Measurements from ENCODE around the gene PHACTR3. TPM values are rescaled to one million over a fixed set of nuclear protein-coding genes. Genes with fewer than 3 reads are reported as not detected.

PHACTR3 gene
- total and polyA plus RNA-seq, 2 donors (not counting 1 experiment from before 2014, with no cell fraction given), result not detected

- H3K27me3 ChIP-seq (ENCODE audit: control insufficient read depth, insufficient read depth, low read length), result no peaks in the 10 kb centered on the region
- no peak overlapping the region for H3K4me2 ChIP-seq (ENCODE audit: extremely low read depth, insufficient read depth, low read length)
- H4K20me1 ChIP-seq (ENCODE audit: control insufficient read depth, extremely low read depth, insufficient read depth, low read length), result no peaks in the 10 kb centered on the region
- H2AFZ ChIP-seq (ENCODE audit: low read length), result no peak overlapping the region
- no peaks in the 10 kb centered on the region for H3K9me3 ChIP-seq (ENCODE audit: control insufficient read depth, insufficient read depth, low read depth, low read length)
- H3K4me3 ChIP-seq (replicated peaks in 1 of 4; ENCODE audit: control extremely low read depth in 1 of 4, insufficient read depth in 1 of 4, low read depth in 3 of 4, low read length in 4 of 4), result no peak overlapping the region
- no peak overlapping the region for H3K27ac ChIP-seq (ENCODE audit: insufficient read depth, low read length)
- no peaks in the 10 kb centered on the region for H3K4me1 ChIP-seq (ENCODE audit: control insufficient read depth, extremely low read depth, insufficient read depth, low read length)
- H3K79me2 ChIP-seq (ENCODE audit: control insufficient read depth, insufficient read depth, low read length), result no peaks in the 10 kb centered on the region
- no peaks in the 10 kb centered on the region for H3K36me3 ChIP-seq (ENCODE audit: control insufficient read depth, insufficient read depth, low read length)
- DNase-seq (ENCODE audit: low read depth in 2 of 2), result no peak
- no peak overlapping the region for H3K9ac ChIP-seq (ENCODE audit: insufficient read depth, low read length)
- TF ChIP-seq CTCF (conservative IDR thresholded peaks at IDR 0.05 in 1 of 2, IDR thresholded peaks at IDR 0.05 in 1 of 2; ENCODE audit: low read depth in 1 of 2, low read length in 2 of 2), result no peak
- TF ChIP-seq EZH2 (IDR thresholded peaks at IDR 0.05; ENCODE audit: low read length, missing control alignments), result no peak
These were observed 260.4 kb downstream of the PHACTR3 start for GRCh38 chr20:59864726-59865125.

- no peak overlapping the region for H2AFZ ChIP-seq (ENCODE audit: low read length)
- TF ChIP-seq CTCF (conservative IDR thresholded peaks at IDR 0.05 in 1 of 2, IDR thresholded peaks at IDR 0.05 in 1 of 2; ENCODE audit: low read depth in 1 of 2, low read length in 2 of 2) (no peak), EZH2 (IDR thresholded peaks at IDR 0.05; ENCODE audit: low read length, missing control alignments) (no peak)
- no peaks in the 10 kb centered on the region for H3K36me3 ChIP-seq (ENCODE audit: control insufficient read depth, insufficient read depth, low read length)
- no peaks in the 10 kb centered on the region for H4K20me1 ChIP-seq (ENCODE audit: control insufficient read depth, extremely low read depth, insufficient read depth, low read length)
- H3K4me3 ChIP-seq (replicated peaks in 1 of 4; ENCODE audit: control extremely low read depth in 1 of 4, insufficient read depth in 1 of 4, low read depth in 3 of 4, low read length in 4 of 4), result no peak overlapping the region
- H3K9ac ChIP-seq (ENCODE audit: insufficient read depth, low read length), result no peak overlapping the region
- H3K4me1 ChIP-seq (ENCODE audit: control insufficient read depth, extremely low read depth, insufficient read depth, low read length), result no peaks in the 10 kb centered on the region
- H3K79me2 ChIP-seq (ENCODE audit: control insufficient read depth, insufficient read depth, low read length), result no peaks in the 10 kb centered on the region
- no peak for DNase-seq (ENCODE audit: low read depth in 2 of 2)
- H3K9me3 ChIP-seq (ENCODE audit: control insufficient read depth, insufficient read depth, low read depth, low read length), result no peaks in the 10 kb centered on the region
- H3K27ac ChIP-seq (ENCODE audit: insufficient read depth, low read length), result no peak overlapping the region
- H3K4me2 ChIP-seq (ENCODE audit: extremely low read depth, insufficient read depth, low read length), result no peak overlapping the region
- H3K27me3 ChIP-seq (ENCODE audit: control insufficient read depth, insufficient read depth, low read length), result no peaks in the 10 kb centered on the region
These were observed 262.0 kb downstream of the PHACTR3 start for GRCh38 chr20:59866338-59866737.

DNA sequence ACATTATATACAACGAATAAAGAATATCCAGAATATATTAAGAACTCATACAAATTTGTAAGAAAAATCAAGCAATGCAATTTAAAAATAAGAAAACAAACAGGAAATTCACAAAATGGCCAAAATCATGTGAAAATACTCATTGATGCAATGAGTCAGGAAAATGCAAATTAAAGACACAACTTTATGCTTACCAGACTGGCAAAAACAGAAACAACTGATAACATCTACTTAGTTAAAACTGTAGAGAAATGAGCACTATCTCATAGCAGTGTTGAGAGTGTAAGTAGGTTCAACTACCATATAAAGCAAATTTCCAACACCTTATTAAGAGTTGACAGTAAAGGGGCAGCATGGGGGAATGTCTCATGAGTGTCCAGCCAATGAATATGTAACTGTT is 266.8 kb downstream of the PHACTR3 start:
- Histone ChIP-seq H3K4me3 (replicated peaks in 1 of 4; ENCODE audit: control extremely low read depth in 1 of 4, insufficient read depth in 1 of 4, low read depth in 3 of 4, low read length in 4 of 4) (no peak overlapping the region), H3K4me2 (ENCODE audit: extremely low read depth, insufficient read depth, low read length) (no peak overlapping the region), H3K27me3 (ENCODE audit: control insufficient read depth, insufficient read depth, low read length) (no peaks in the 10 kb centered on the region), H3K79me2 (ENCODE audit: control insufficient read depth, insufficient read depth, low read length) (no peaks in the 10 kb centered on the region), H4K20me1 (ENCODE audit: control insufficient read depth, extremely low read depth, insufficient read depth, low read length) (no peaks in the 10 kb centered on the region), H3K9ac (ENCODE audit: insufficient read depth, low read length) (no peak overlapping the region), H3K36me3 (ENCODE audit: control insufficient read depth, insufficient read depth, low read length) (no peaks in the 10 kb centered on the region), H3K9me3 (ENCODE audit: control insufficient read depth, insufficient read depth, low read depth, low read length) (no peaks in the 10 kb centered on the region), H2AFZ (ENCODE audit: low read length) (no peak overlapping the region), H3K27ac (ENCODE audit: insufficient read depth, low read length) (no peak overlapping the region), H3K4me1 (ENCODE audit: control insufficient read depth, extremely low read depth, insufficient read depth, low read length) (no peaks in the 10 kb centered on the region)
- TF ChIP-seq CTCF (conservative IDR thresholded peaks at IDR 0.05 in 1 of 2, IDR thresholded peaks at IDR 0.05 in 1 of 2; ENCODE audit: low read depth in 1 of 2, low read length in 2 of 2), result no peak
- TF ChIP-seq EZH2 (IDR thresholded peaks at IDR 0.05; ENCODE audit: low read length, missing control alignments), result no peak
- no peak for DNase-seq (ENCODE audit: low read depth in 2 of 2)
